ENCODE measurements around the gene CD2AP.
"Not testable (repeated sequence)": the region's sequence is repeated elsewhere in the genome, so short reads cannot be mapped to it uniquely, and the experiment has no call there.

CD2AP gene

DNA sequence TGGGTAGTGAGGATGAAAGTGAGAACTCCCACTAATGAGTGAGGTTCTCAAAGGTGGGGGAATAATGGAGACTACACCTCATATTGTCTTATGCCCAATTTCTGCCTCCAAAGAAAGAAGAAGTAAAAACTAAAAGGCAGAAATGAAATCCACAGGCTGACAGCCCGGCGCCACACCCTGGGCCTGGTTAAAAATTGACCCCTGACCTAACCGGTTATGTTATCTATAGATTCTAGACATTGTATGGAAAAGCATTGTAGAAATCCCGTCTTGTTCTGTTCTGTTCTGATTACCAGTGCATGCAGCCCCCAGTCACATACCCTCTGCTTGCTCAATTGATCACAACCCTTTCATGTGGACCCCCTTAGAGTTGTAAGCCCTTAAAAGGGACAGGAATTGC, 170.0 kb downstream of the CD2AP start:
- DNase-seq = not testable (repeated sequence)

DNA sequence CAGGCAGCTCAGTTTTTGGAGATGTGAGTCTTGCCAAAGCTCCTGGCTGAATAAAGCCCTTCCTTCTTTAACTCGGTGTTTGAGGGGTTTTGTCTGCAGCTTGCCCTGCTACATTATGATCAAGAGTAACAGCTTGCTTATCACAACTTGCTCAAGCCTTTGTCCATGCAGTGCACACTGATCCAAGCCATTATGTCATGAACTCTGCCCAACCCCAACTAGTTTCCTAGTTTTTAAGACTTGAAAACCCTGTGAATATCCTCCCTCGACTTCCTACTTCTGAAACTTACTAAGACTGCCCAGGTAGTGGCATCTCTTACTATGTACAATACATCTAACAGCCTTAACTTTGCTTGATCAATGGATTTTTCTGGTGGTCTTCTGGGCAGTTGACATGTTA, 170.4 kb downstream of the CD2AP start:
- DNase-seq = no peak

DNA sequence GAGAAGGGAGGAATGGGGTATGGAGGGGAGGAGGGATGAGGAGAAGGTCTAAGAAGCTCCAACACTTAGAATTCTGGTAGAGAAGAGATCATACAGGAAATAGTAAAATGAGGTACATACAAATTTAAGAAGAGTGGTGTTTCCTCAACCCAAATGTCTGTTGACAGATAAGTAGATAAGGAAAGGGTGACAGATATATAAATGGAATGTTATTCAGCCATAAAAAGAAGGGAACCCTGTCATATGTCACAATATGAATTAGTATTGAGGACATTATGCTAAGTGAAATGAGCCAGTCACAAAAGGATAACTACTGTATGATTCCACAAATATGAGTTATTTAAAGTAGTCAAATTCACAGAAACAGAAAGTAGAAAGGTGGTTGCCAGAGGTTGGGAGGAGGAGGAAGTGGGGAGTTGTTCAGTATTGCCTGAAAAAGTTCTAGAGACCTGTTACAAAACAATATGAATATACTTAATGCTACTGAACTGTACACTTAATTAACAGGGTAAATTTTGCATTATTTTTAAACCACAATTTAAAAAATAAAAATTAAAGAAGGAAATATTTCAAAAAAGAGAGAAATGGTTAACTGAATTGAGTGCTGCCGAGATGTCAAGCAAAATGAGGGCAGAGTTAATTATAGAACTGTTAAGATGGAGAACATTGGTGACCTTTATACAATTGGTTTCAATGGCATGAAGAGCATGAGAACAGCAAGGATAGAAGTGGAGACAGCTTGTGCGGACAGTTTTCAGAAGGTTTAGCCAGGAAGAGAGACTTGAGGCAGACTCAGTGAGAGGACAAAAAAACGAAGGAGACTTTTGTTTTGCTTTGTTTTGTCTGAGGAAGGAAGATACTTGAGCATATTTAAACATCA, 173.2 kb downstream of the CD2AP start:
- DNase-seq = no peak

DNA sequence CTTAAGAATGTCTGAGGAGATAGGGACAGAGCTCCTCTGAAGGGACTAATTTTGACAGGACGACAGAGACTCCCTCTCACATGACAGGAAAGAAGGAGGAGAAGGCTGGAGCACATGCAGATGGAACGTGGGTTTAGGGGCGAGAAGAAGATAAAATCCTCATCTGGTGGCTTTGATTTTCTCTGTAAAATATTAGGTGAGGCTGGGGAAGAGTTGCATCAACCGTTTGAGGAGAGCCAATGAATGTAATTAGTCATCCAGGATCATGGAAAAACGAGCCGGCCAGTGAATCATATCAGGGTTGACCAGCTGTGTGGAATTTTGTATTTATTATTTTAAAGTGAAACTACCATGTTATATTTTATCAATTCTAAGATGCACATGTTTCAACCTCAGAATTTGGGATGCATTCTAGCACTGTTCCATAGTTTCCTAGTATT, 173.9 kb downstream of the CD2AP start:
- DNase-seq = no peak

DNA sequence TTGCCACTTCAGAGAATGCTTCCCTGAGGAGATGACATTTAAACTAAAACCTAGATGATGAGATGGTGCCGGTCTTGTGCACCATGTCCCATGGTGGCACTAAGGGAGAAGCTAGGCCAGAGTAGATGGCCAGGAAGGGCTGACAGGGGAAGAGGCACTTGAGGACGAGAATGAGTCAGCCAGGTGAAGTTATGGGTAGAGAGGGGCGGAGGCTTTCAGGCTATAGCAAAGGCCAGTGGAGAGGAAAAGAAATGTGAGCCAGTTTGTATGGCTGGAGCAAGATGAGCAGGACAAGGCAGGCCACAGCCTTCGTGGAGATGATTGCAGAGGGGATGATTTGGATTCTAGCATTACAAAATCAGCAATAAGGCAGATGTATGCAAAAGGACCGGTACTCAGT, 176.1 kb downstream of the CD2AP start:
- DNase-seq = no peak

DNA sequence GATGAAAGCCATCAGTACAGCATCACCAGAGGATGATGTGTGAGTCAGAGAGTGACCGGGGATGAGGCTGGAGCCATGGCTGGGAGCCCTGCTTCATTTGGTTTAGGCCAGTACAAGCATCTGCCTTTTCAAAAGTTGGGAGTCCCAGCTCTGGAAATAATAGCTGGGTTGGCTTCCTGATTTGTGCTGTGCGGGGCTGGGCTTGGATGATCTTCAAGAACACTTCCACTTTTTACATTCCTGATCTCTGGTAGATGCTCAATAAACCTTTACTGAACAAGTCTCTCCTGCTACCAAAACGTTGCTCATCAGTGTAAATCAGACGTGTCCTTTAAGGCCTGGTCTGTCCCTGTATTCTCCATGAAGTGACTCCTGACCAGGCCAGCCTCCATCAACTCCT, 176.7 kb downstream of the CD2AP start:
- no peak for DNase-seq

DNA sequence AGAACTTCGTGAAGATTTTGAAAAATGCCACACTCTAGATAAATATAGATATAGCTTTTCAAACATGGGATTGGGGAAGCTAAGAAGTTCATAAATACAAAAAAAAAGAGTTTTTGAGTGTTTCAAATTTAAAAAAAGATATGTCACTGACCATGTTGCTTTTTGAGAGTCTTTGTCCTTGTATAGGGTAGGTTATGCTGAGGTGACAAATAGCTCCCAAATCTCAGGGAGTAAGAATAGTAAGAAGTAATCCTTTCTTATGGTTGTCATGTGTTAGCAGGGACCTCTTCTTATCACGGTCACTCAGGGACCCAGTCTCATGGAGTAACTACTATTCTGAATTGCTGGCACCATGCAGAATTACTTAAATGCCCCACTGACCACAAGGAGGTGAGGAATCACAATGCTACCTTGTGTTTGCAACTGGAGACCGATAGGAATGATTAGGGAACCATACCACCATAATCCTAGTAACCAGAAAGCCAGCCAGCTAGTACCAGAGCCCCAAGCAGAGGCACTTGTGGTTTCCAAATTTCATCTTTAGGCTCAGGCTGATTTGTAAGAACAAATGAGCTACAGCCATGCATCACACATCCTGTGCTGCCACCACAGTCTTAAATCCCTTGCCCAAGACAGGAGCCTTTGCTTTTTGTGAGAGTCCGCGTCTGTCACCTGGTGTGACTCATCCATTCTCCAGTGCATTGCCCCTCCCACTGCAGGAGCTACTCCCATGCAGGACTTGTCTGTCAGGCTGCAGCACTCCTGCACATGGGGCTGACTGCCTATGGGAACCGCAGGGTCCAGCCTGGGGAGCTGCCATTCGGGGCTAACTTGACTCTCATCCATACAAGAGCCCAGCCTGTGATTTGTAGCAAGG, 178.4 kb downstream of the CD2AP start:
- no peak for DNase-seq

DNA sequence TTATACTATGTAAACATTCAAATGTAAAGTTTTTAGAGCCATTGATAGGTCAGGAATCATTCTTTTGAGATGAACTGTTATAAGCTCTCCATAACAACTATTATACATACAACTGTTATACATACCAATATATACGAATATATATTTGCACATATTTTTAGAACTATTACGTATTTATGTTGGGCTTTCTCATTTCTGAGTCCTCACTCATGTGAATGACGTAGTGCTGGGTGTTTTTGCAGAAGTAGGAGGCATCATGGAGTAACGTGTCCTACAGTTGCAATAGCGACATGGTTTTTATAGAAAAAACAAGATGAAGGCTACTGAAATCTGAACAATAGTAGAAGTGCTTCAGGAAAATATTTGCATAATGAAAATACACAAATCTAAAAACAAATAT, 184.4 kb downstream of the CD2AP start:
- no peak for DNase-seq

DNA sequence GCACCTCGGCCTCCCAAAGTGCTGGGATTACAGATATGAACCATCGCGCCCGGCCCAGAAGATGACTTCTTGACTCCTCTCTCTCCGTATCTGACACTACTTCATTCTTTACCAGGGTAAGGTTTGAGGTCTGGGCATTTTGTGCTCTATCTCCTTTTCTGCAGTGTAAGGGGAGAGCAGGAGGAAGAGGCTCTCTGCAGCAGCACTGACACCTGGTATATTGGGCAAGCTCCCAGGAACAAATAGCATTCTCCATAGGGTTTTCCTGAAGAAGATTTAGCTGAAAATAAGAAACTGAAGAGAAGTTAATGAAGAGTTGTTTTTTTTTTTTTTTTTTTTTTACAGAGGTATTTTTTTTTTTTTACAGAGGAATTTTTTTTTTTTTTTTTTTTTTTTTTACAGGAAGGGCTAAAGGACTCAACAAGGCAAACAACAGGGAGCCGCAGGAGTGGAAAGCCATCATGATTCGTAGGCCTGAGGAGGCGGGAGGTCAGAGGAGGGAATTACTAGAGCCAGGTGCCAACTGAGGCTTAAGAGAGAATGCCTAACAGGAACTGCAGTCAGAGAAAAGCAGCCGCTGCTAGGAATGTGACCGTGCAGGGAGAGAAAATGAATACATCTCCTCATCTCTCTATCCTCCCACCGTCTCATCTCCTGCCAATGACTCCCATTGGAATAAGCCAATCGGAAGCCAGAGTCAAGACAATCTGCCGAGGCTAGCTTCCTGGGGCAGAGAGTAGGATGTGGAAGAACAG, 186.1 kb downstream of the CD2AP start:
- DNase-seq = no peak

DNA sequence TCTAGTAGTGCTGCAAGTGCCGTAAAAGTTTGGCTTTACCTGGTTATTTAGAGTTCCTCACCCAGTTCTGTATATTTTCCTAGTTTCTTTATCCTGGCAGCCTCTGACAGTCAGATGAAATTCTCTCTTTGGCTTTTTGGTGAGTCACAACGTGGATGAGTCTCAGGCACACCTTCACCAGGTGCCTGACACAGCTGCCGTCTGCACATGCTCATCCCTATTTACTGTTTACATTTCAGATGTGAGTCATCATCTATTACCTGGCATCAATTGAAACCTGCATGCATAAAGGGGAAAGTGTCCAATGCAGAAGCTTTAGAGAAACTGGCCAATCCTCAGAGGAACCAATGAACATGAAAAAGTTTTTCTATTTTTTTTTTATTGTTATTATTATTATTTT, 187.5 kb downstream of the CD2AP start:
- no peak for DNase-seq

DNA sequence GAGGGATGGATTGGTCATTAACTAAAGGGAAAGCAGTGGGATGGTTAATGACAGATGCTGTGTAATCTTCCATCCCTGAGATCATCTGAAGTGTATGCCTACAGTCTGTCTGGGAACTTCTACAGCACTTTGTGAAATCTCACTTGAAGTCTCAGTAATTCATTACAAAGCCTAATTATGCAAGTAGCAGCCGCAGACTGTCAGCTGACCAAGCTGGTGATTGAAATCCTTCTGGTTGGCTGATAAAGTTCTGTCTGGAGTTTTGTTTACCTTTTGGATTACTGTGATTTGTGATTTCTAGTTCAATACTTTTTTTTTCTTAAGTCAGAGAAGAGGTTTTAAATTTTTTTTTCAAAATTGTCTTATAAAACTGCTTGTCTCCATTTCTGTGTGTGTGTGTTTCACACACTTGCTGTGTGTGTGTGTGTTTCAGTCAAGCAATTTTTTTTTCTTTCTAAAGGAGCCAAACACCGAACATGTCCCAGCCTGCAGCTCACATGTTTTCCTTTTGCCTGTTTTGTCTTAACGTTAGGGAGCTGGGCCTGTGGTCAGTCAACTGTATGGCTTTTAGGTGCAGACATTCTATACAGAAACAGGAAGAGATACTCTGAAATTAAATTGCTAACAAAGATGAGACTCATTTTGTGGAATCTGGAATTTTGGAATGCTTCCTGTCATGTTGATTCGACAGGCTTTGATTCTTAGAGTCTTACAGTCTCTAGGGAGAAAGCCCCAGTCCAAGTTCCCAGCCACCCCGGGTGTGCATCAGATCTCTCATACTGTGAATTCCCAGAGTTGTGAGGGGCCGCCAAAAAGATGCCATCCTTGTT, 192.3 kb downstream of the CD2AP start:
- DNase-seq = no peak

DNA sequence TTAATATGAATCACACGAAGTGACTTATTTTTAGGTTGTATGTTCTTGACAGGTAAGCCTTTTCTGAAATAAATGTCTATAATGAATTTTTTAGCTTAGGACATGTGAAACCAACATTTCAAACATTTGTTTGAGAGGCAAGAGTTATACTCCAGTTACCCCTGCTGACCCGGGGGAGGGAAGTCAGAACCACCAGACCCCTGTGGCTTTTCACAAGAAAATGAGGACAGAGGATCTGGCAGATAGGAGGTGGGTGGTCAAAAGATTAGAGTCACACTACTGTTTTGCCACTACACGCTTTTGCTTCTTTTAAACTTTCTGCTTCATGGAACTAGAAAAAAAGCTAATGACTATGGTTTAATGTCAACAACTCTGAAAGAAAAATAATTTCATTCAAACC, 193.3 kb downstream of the CD2AP start:
- no peak for DNase-seq

DNA sequence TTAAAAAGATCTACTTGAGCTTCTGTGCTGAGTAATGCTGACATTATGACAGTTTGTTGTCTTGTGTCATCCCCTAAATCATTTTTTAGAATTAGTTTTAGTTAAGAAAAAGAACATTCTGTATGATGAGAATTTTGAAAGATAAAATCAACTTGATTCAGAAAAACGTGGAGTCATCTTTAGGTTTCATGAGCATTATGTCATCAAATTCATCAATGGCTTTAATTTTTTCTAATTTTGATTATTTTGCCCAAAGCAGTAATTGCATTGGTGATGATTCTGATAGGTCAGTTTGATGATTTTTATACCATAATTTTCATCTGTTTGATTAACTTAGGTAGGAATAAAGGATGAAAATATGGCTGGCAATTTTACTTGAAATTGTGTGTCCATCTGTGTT, 194.2 kb downstream of the CD2AP start:
- DNase-seq = no peak

DNA sequence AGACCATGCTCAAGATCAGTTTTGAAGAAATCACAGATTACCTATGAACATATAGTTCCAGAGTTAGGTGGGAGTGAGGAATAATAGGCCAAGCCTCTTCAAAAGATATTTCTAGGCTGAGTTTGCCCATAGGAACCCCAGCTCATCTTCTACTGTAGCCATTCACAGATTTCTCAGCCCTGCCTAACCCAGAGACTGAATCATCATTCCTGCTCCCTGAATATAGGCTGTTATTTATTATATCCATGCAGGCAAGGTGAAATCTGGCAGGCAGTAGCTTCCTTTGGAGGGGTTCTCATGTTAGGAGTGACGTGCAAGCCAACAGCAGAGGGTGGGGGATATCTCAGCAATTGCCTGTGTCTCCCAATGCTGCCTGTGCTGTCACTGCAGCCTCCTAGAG, 195.2 kb downstream of the CD2AP start:
- DNase-seq = no peak

DNA sequence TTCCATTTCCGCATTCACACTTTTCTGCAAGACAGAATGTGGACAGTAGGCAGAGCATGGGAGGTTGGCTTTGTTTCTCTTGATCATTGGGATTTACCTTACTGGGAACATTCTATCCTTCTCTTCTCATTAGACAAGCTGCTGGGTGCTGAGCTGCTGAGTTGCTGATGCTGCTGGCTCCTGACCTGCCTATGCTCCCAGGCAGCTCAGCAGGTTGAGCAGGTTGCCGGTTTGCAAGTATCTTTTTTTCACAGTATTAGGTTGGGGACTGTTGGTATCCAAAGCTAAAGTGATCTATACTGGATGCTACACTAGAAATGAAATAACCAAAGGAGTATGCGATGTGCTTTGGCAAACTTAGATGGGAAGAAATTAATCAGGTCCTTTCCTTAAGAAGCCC, 197.1 kb downstream of the CD2AP start:
- no peak for DNase-seq

All from activated CD4-positive, alpha-beta T cell treated with anti-CD3 and anti-CD28 coated beads for 1 hour (primary cell).